Measurements from ENCODE around the gene HCK.

The HCK gene

GRCh38 chr20:32010666-32011065 lies 41.4 kb upstream of the HCK start:
- H3K9me3 ChIP-seq (ENCODE audit: low read depth, low read length), result no peaks in the 10 kb centered on the region
- H3K36me3 ChIP-seq (ENCODE audit: insufficient read depth, low read length), result no peaks in the 10 kb centered on the region
- H3K4me3 ChIP-seq, result no peak overlapping the region
- DNase-seq (ENCODE audit: low read depth, low spot score), result no peak
- no peak overlapping the region for H3K9ac ChIP-seq (ENCODE audit: insufficient read length)
- TF ChIP-seq EZH2 (IDR thresholded peaks at IDR 0.05), result no peak
- TF ChIP-seq FOXP2 (optimal IDR thresholded peaks at IDR 0.05; ENCODE audit: control extremely low read depth, extremely low read length, insufficient read depth), result no peak
- TF ChIP-seq POLR2AphosphoS5 (IDR thresholded peaks at IDR 0.05; ENCODE audit: borderline replicate concordance, low read depth, low read length), result no peak
- H3K27ac ChIP-seq, result no peak overlapping the region

DNA sequence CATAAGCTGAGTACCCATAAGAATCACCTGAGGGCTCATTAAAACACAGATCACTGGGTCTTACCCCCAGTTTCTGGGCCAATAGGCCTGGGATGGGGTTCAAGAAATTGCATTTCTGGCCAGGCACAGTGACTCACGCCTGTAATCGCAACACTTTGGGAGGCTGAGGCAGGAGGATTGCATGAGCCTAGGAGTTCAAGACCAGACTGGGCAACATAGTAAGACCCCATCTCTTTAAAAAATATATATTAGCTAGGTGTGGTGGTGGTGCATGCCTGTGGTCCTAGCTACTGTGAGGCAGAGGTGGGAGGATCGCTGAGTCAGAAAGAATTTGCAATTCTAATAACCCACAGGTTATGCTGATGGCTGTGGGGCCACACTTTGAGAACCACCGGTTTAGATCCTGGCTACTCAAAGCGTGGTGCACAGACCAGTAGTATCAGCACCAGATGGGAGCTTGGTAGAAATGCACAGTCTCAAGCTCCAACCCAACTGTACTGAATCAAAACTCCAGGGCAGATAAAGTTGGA lies 39.8 kb upstream of the HCK start:
- TF ChIP-seq EZH2 (IDR thresholded peaks at IDR 0.05), result no peak
- no peak for TF ChIP-seq POLR2AphosphoS5 (IDR thresholded peaks at IDR 0.05; ENCODE audit: borderline replicate concordance, low read depth, low read length)
- no peak for TF ChIP-seq FOXP2 (optimal IDR thresholded peaks at IDR 0.05; ENCODE audit: control extremely low read depth, extremely low read length, insufficient read depth)
- Histone ChIP-seq H3K9ac (ENCODE audit: insufficient read length) (no peak overlapping the region), H3K9me3 (ENCODE audit: low read depth, low read length) (no peaks in the 10 kb centered on the region), H3K4me3 (no peak overlapping the region), H3K36me3 (ENCODE audit: insufficient read depth, low read length) (no peaks in the 10 kb centered on the region), H3K27ac (no peak overlapping the region)
- DNase-seq (ENCODE audit: low read depth, low spot score), result no peak

GRCh38 chr20:32013326-32013725 lies 38.7 kb upstream of the HCK start:
- H3K9me3 ChIP-seq (ENCODE audit: low read depth, low read length), result no peaks in the 10 kb centered on the region
- no peak overlapping the region for H3K27ac ChIP-seq
- H3K36me3 ChIP-seq (ENCODE audit: insufficient read depth, low read length), result no peaks in the 10 kb centered on the region
- H3K9ac ChIP-seq (ENCODE audit: insufficient read length), result no peak overlapping the region
- DNase-seq (ENCODE audit: low read depth, low spot score), result no peak
- H3K4me3 ChIP-seq, result no peak overlapping the region
- TF ChIP-seq EZH2 (IDR thresholded peaks at IDR 0.05), result no peak
- TF ChIP-seq POLR2AphosphoS5 (IDR thresholded peaks at IDR 0.05; ENCODE audit: borderline replicate concordance, low read depth, low read length), result no peak
- TF ChIP-seq FOXP2 (optimal IDR thresholded peaks at IDR 0.05; ENCODE audit: control extremely low read depth, extremely low read length, insufficient read depth), result no peak

GRCh38 chr20:32017711-32018251 lies 34.3 kb upstream of the HCK start:
- no peak overlapping the region for H3K4me3 ChIP-seq
- H3K9me3 ChIP-seq (ENCODE audit: low read depth, low read length), result no peaks in the 10 kb centered on the region
- no peak overlapping the region for H3K9ac ChIP-seq (ENCODE audit: insufficient read length)

GRCh38 chr20:32018269-32019155 lies 33.5 kb upstream of the HCK start:
- Histone ChIP-seq H3K27ac (no peak overlapping the region), H3K4me3 (peak overlapping the region; percentile 83), H3K36me3 (ENCODE audit: insufficient read depth, low read length) (no peaks in the 10 kb centered on the region), H3K9me3 (ENCODE audit: low read depth, low read length) (no peaks in the 10 kb centered on the region), H3K9ac (ENCODE audit: insufficient read length) (no peak overlapping the region)
- no peak for TF ChIP-seq EZH2 (IDR thresholded peaks at IDR 0.05)
- no peak for TF ChIP-seq FOXP2 (optimal IDR thresholded peaks at IDR 0.05; ENCODE audit: control extremely low read depth, extremely low read length, insufficient read depth)
- no peak for TF ChIP-seq POLR2AphosphoS5 (IDR thresholded peaks at IDR 0.05; ENCODE audit: borderline replicate concordance, low read depth, low read length)
- no peak for DNase-seq (ENCODE audit: low read depth, low spot score)

More at GRCh38 chr20:32017711-32018251, 34.3 kb upstream of the HCK start:
- Histone ChIP-seq H3K36me3 (ENCODE audit: insufficient read depth, low read length) (no peaks in the 10 kb centered on the region), H3K27ac (no peak overlapping the region)
- no peak for DNase-seq (ENCODE audit: low read depth, low spot score)
- no peak for TF ChIP-seq POLR2AphosphoS5 (IDR thresholded peaks at IDR 0.05; ENCODE audit: borderline replicate concordance, low read depth, low read length)

GRCh38 chr20:32019156-32019510 lies 32.9 kb upstream of the HCK start:
- H3K4me3 ChIP-seq, result peak overlapping the region; percentile 47
- no peak for DNase-seq (ENCODE audit: low read depth, low spot score)
- no peaks in the 10 kb centered on the region for H3K36me3 ChIP-seq (ENCODE audit: insufficient read depth, low read length)
- TF ChIP-seq EZH2 (IDR thresholded peaks at IDR 0.05), result no peak
- no peak for TF ChIP-seq FOXP2 (optimal IDR thresholded peaks at IDR 0.05; ENCODE audit: control extremely low read depth, extremely low read length, insufficient read depth)
- TF ChIP-seq POLR2AphosphoS5 (IDR thresholded peaks at IDR 0.05; ENCODE audit: borderline replicate concordance, low read depth, low read length), result no peak
- H3K27ac ChIP-seq, result no peak overlapping the region
- no peaks in the 10 kb centered on the region for H3K9me3 ChIP-seq (ENCODE audit: low read depth, low read length)
- H3K9ac ChIP-seq (ENCODE audit: insufficient read length), result no peak overlapping the region

DNA sequence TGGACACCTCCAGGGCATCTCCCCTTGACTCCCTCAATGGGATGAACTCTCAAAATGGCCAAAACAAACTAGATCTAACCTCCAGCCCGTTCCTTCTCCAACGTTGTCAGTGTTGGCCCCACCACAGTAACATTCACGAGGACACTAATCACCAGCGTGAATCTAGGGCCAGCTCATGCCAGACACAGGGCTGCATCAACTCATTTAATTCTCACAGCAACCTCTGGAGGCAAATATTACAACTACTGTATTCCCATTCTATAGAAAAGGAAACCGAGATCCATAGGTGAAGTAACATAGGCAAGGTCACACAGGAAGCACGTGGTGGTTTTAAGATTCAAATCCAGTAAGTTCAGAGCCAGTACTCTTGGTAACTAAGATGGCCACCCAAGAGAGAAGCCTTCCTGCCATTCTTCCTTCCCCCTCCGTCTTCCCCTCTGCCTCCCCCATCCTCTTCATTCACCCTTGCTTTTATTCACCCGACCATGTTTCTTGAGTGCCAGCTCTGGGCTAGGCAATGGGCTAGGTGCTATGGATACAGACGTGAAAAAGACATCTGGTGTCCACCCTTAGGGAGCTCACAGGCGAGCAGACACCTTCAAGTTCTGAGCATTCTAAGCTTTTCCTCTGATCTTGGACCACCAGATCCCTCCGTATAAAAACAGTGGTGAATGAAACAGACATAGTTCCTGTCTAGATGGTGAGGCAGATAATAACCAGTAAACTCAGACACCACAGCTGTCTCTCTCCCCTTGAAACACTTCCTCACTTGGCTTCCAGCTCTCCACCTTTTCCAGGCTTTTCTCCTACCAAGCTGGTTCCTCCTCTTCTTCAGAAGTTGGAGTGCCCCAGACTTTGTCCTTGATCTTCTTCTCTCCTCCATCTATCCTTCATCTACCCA lies 32.2 kb upstream of the HCK start:
- no peak for DNase-seq (ENCODE audit: low read depth, low spot score)
- Histone ChIP-seq H3K36me3 (ENCODE audit: insufficient read depth, low read length) (no peaks in the 10 kb centered on the region), H3K27ac (no peak overlapping the region), H3K9me3 (ENCODE audit: low read depth, low read length) (no peaks in the 10 kb centered on the region), H3K4me3 (peak overlapping the region; percentile 47), H3K9ac (ENCODE audit: insufficient read length) (no peak overlapping the region)
- no peak for TF ChIP-seq FOXP2 (optimal IDR thresholded peaks at IDR 0.05; ENCODE audit: control extremely low read depth, extremely low read length, insufficient read depth)

GRCh38 chr20:32021091-32021490 lies 31.0 kb upstream of the HCK start:
- no peak for DNase-seq (ENCODE audit: low read depth, low spot score)
- H3K4me3 ChIP-seq, result no peak overlapping the region
- H3K9me3 ChIP-seq (ENCODE audit: low read depth, low read length), result no peaks in the 10 kb centered on the region
- no peak overlapping the region for H3K27ac ChIP-seq
- no peak overlapping the region for H3K9ac ChIP-seq (ENCODE audit: insufficient read length)
- TF ChIP-seq FOXP2 (optimal IDR thresholded peaks at IDR 0.05; ENCODE audit: control extremely low read depth, extremely low read length, insufficient read depth) (no peak), EZH2 (IDR thresholded peaks at IDR 0.05) (no peak), POLR2AphosphoS5 (IDR thresholded peaks at IDR 0.05; ENCODE audit: borderline replicate concordance, low read depth, low read length) (no peak)
- H3K36me3 ChIP-seq (ENCODE audit: insufficient read depth, low read length), result no peaks in the 10 kb centered on the region
